ENCODE results near the gene DLGAP4. TPM values are rescaled to one million over a fixed set of nuclear protein-coding genes. Genes with fewer than 3 reads are reported as not detected.

Gene DLGAP4
- total and polyA plus RNA-seq, 9 of the 15 experiments (the other 6 are each of a cell fraction or from before 2014, with no cell fraction given): 0.31 to 34.1 (median 4.5) TPM

- TF ChIP-seq USF2 (CRISPR knock-in tag; IDR thresholded peaks at IDR 0.05) (peak; percentile 84), NR3C1 (CRISPR knock-in tag; IDR thresholded peaks at IDR 0.05) (peak; percentile 99), NR2C2 (CRISPR knock-in tag; IDR thresholded peaks at IDR 0.05) (peak; percentile 95), NR2C2 (tag; IDR thresholded peaks at IDR 0.05) (peak; percentile 75), GABPB2 (CRISPR knock-in tag; conservative IDR thresholded peaks at IDR 0.05) (no peak), ZBTB33 (CRISPR knock-in tag; IDR thresholded peaks at IDR 0.05) (peak; percentile 91), HLTF (IDR thresholded peaks at IDR 0.05) (no peak), SRSF9 (IDR thresholded peaks at IDR 0.05; ENCODE audit: borderline replicate concordance, low read depth, low read length) (no peak), ARID3A (IDR thresholded peaks at IDR 0.05; ENCODE audit: borderline replicate concordance, low read depth, low read length) (no peak), GTF2A2 (tag; IDR thresholded peaks at IDR 0.05) (no peak), ZNF57 (CRISPR knock-in tag; IDR thresholded peaks at IDR 0.05) (no peak), SRSF7 (optimal IDR thresholded peaks at IDR 0.05; ENCODE audit: low read depth, low read length) (no peak), ZNF316 (IDR thresholded peaks at IDR 0.05) (no peak), CHAMP1 (IDR thresholded peaks at IDR 0.05) (peak; percentile 96), SNAPC5 (CRISPR knock-in tag; IDR thresholded peaks at IDR 0.05) (no peak), U2AF1 (optimal IDR thresholded peaks at IDR 0.05; ENCODE audit: low read depth, low read length) (no peak), ZNF77 (CRISPR knock-in tag; IDR thresholded peaks at IDR 0.05) (no peak), TAF9B (IDR thresholded peaks at IDR 0.05; ENCODE audit: partially characterized antibody) (no peak), ZBTB2 (IDR thresholded peaks at IDR 0.05) (no peak)
These were observed 78.0 kb downstream of the DLGAP4 start (continued) for GRCh38 chr20:36384022-36384619.

Data from K562 (cell line).